ENCODE results near the gene SYDE2. TPM values are rescaled to one million over a fixed set of nuclear protein-coding genes. Genes with fewer than 3 reads are reported as not detected.

Gene SYDE2
- total RNA-seq, 1 donor from 2014 or later = 1.9 TPM

DNA sequence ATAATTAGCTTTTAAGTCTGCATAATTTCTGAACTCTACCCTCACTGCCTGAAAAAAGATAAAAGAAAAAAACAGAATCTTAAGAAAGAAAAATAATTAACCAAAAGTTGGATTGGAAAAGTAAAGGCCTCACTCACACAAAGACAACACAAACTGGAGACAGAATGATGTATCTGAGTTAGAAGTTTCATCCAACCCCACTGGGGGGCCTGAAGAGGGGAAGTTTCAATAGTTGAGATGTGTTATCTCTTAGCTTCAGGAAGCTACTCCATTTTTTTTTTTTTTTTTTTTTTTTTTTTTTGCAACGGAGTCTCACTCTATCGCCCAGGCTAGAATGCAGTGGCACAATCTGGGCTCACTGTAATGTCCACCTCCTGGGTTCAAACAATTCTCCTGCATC lies 19.9 kb downstream of the SYDE2 start:
- Mint-ChIP-seq H3K9me3 (no peaks in the 10 kb centered on the region), H3K27ac (no peak overlapping the region), H3K4me1 (ENCODE audit: low read depth) (peaks cover 13% of the 10 kb centered on the region), H3K36me3 (ENCODE audit: low read depth) (peaks cover 16% of the 10 kb centered on the region), H3K27me3 (ENCODE audit: low read depth) (peaks cover 3% of the 10 kb centered on the region), H3K4me3 (ENCODE audit: low read depth) (no peak overlapping the region)
- intact Hi-C loops (cut with micrococcal nuclease) = no loop called here
- DNase-seq (ENCODE audit: low spot score) = no peak

DNA sequence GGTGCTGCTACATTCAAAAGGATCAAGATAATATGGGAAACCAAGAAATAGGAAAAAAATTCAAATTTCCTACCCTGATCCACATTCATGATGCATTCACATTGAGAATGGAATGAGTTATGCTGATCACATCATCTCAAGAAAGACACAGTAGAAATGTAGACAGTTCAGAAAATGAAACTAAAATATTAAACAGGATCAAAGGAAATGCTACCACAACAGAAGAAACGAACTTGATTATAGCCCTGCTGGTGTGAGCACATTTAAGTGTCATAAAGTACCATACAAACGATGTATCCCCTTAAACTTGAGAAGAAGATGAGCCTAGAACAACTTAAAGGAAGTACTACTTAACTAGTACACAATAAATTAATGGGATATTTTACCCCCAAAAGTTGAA lies 21.3 kb downstream of the SYDE2 start:
- H3K4me1 Mint-ChIP-seq (ENCODE audit: low read depth) = peaks cover 13% of the 10 kb centered on the region
- H3K4me3 Mint-ChIP-seq (ENCODE audit: low read depth) = no peak overlapping the region
- no peaks in the 10 kb centered on the region for H3K9me3 Mint-ChIP-seq
- intact Hi-C loops (cut with micrococcal nuclease) = no loop called here
- H3K27me3 Mint-ChIP-seq (ENCODE audit: low read depth) = peaks cover 3% of the 10 kb centered on the region
- peaks cover 15% of the 10 kb centered on the region for H3K36me3 Mint-ChIP-seq (ENCODE audit: low read depth)
- H3K27ac Mint-ChIP-seq = no peak overlapping the region
- DNase-seq (ENCODE audit: low spot score) = no peak

GRCh38 chr1:85178396-85178795 lies 22.4 kb downstream of the SYDE2 start:
- H3K4me1 Mint-ChIP-seq (ENCODE audit: low read depth) = peaks cover 13% of the 10 kb centered on the region
- H3K27ac Mint-ChIP-seq = no peak overlapping the region
- peaks cover 12% of the 10 kb centered on the region for H3K36me3 Mint-ChIP-seq (ENCODE audit: low read depth)
- intact Hi-C loops (cut with micrococcal nuclease) = no loop called here
- H3K9me3 Mint-ChIP-seq = no peaks in the 10 kb centered on the region
- H3K4me3 Mint-ChIP-seq (ENCODE audit: low read depth) = no peak overlapping the region
- DNase-seq (ENCODE audit: low spot score) = no peak
- H3K27me3 Mint-ChIP-seq (ENCODE audit: low read depth) = no peaks in the 10 kb centered on the region

GRCh38 chr1:85174503-85174902 lies 26.3 kb downstream of the SYDE2 start:
- peaks cover 15% of the 10 kb centered on the region for H3K4me1 Mint-ChIP-seq (ENCODE audit: low read depth)
- intact Hi-C loops (cut with micrococcal nuclease) = no loop called here
- H3K4me3 Mint-ChIP-seq (ENCODE audit: low read depth) = no peak overlapping the region
- peaks cover 4% of the 10 kb centered on the region for H3K36me3 Mint-ChIP-seq (ENCODE audit: low read depth)
- no peaks in the 10 kb centered on the region for H3K9me3 Mint-ChIP-seq
- peaks cover 2% of the 10 kb centered on the region for H3K27me3 Mint-ChIP-seq (ENCODE audit: low read depth)
- no peak for DNase-seq (ENCODE audit: low spot score)
- no peak overlapping the region for H3K27ac Mint-ChIP-seq

DNA sequence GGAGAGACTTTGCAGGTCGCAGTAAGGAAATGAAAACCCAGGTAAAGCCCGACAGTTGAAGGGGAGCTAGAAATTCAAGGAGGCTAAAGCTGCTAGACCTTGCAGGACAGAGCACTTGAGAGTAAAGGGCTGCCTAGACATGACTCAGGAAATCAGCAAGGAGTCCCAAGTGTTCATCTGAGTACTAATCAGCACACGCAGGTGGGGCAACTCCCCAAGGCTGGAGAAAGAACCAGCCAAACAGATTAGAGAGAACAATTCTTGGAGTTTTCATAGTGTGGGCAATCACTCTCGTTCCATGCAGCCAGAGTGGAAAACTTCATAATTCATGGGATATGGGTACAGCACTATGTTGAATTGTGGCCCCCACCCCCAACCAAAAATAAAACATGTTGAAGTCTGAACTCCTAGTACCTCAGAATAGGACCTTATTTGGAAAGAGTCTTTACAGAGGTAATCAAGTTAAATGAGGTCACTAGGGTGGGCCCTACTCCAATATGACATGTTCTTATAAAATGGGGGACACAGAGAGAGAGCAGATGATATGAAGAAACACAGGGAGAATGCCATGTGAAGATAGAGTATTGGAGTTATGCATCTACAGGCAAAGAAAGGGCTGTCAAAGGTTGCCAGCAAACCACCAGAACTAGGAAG lies 28.0 kb downstream of the SYDE2 start:
- intact Hi-C loops (cut with micrococcal nuclease) = no loop called here
- DNase-seq (ENCODE audit: low spot score) = no peak
- peaks cover 3% of the 10 kb centered on the region for H3K27me3 Mint-ChIP-seq (ENCODE audit: low read depth)
- no peak overlapping the region for H3K27ac Mint-ChIP-seq
- H3K36me3 Mint-ChIP-seq (ENCODE audit: low read depth) = peaks cover 8% of the 10 kb centered on the region
- H3K4me3 Mint-ChIP-seq (ENCODE audit: low read depth) = no peak overlapping the region
- peaks cover 9% of the 10 kb centered on the region for H3K4me1 Mint-ChIP-seq (ENCODE audit: low read depth)
- H3K9me3 Mint-ChIP-seq = no peaks in the 10 kb centered on the region

DNA sequence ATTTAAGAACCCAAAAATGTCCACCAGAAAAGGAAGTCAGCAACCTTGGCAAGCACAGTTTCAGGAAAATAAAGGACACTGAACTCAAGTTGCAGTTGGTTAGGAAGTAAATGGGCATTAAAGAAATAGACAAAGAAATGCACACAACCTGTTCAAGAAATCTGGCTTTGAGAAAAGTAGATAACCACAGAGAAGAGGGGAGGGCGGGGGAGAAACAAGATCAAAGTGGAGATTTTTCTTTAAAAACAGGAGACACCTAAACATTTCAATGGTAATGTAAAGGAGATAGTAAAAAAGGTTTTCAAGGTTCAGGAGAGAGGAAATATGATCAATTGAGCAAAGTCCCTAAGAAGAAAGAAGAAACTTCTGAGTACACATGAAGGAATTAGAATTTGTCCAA lies 29.1 kb downstream of the SYDE2 start:
- DNase-seq (ENCODE audit: low spot score) = no peak
- intact Hi-C loops (cut with micrococcal nuclease) = no loop called here
- Mint-ChIP-seq H3K27me3 (ENCODE audit: low read depth) (peaks cover 3% of the 10 kb centered on the region), H3K36me3 (ENCODE audit: low read depth) (peaks cover 3% of the 10 kb centered on the region), H3K9me3 (no peaks in the 10 kb centered on the region), H3K4me1 (ENCODE audit: low read depth) (peaks cover 9% of the 10 kb centered on the region), H3K27ac (no peak overlapping the region), H3K4me3 (ENCODE audit: low read depth) (no peak overlapping the region)

DNA sequence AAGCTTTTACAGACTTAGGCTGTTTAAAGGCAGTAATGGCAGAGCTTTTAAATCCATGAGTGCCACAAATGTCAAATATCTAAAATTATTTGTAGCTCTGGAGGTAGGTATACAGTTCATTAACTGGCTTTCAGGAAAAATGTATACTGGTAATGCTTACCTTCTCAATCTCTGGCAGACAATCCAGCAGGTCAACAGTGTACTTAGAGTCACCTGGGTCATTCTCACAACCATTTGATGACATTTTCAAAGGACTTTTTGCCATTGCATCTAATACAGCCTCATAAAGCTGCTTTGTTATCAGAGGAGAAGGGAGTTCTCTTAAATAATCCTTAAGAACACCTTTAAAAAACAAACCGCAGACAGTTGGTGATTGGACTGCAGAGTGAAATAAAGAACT lies 31.9 kb downstream of the SYDE2 start:
- DNase-seq (ENCODE audit: low spot score) = no peak
- Mint-ChIP-seq H3K27me3 (ENCODE audit: low read depth) (peaks cover 3% of the 10 kb centered on the region), H3K27ac (no peak overlapping the region), H3K9me3 (no peaks in the 10 kb centered on the region), H3K4me3 (ENCODE audit: low read depth) (no peak overlapping the region), H3K4me1 (ENCODE audit: low read depth) (peaks cover 9% of the 10 kb centered on the region), H3K36me3 (ENCODE audit: low read depth) (peaks cover 3% of the 10 kb centered on the region)
- intact Hi-C loops (cut with micrococcal nuclease) = no loop called here

DNA sequence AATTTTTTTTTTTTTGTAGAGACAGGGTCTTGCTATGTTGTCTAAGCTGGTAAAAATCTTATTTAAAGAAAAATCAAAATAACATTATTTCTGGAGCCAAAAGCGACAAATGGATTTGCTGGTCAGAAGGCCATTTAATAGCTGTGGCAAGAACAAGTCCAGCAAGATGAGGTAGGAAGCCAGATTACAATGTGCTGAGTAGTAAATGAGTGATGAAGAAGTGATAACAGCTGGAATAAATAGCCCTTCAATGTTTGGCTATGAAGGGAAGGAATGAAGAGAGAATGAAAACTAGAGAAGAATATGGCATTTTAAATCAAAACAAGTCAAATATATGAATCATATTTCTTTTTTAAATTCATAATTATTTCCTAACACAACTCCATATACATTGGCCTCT lies 34.5 kb downstream of the SYDE2 start:
- no peak overlapping the region for H3K4me3 Mint-ChIP-seq (ENCODE audit: low read depth)
- H3K9me3 Mint-ChIP-seq = no peaks in the 10 kb centered on the region
- peaks cover 3% of the 10 kb centered on the region for H3K4me1 Mint-ChIP-seq (ENCODE audit: low read depth)
- H3K36me3 Mint-ChIP-seq (ENCODE audit: low read depth) = peaks cover 3% of the 10 kb centered on the region
- intact Hi-C loops (cut with micrococcal nuclease) = no loop called here
- DNase-seq (ENCODE audit: low spot score) = no peak
- H3K27me3 Mint-ChIP-seq (ENCODE audit: low read depth) = peaks cover 3% of the 10 kb centered on the region
- no peak overlapping the region for H3K27ac Mint-ChIP-seq

DNA sequence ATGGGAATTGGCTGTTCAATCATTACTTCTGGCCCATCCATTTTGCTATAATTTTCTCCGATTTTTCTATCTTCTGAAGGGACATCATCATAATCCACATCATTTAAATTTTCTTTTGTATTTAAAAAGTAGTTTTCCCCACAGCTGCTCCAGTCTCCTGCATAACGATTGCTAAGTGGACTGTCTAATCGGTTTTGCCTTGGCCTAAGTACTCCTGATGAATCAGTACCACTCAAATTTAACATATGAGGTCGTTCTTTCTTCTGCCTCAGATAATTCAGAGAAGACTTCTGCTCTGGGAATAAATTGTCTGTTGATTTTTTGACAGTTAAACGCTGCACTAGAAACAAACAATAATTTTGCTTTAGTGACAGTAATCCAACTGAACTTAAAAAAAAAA lies 41.9 kb downstream of the SYDE2 start:
- Mint-ChIP-seq H3K27ac (no peak overlapping the region), H3K27me3 (ENCODE audit: low read depth) (no peaks in the 10 kb centered on the region), H3K9me3 (no peaks in the 10 kb centered on the region), H3K36me3 (ENCODE audit: low read depth) (no peaks in the 10 kb centered on the region), H3K4me3 (ENCODE audit: low read depth) (no peak overlapping the region), H3K4me1 (ENCODE audit: low read depth) (no peaks in the 10 kb centered on the region)
- no peak for DNase-seq (ENCODE audit: low spot score)
- intact Hi-C loops (cut with micrococcal nuclease) = no loop called here

- DNase-seq (ENCODE audit: low spot score) = no peak
- peaks cover 8% of the 10 kb centered on the region for H3K4me1 Mint-ChIP-seq (ENCODE audit: low read depth)
- no peak overlapping the region for H3K27ac Mint-ChIP-seq
- intact Hi-C loops (cut with micrococcal nuclease) = no loop called here
- H3K9me3 Mint-ChIP-seq = no peaks in the 10 kb centered on the region
- no peaks in the 10 kb centered on the region for H3K36me3 Mint-ChIP-seq (ENCODE audit: low read depth)
- no peaks in the 10 kb centered on the region for H3K27me3 Mint-ChIP-seq (ENCODE audit: low read depth)
- H3K4me3 Mint-ChIP-seq (ENCODE audit: low read depth) = no peak overlapping the region
Measured at GRCh38 chr1:85157436-85157835, 43.4 kb downstream of the SYDE2 start.

- Mint-ChIP-seq H3K27me3 (ENCODE audit: low read depth) (no peaks in the 10 kb centered on the region), H3K4me3 (ENCODE audit: low read depth) (no peak overlapping the region), H3K4me1 (ENCODE audit: low read depth) (peaks cover 25% of the 10 kb centered on the region), H3K9me3 (no peaks in the 10 kb centered on the region), H3K27ac (no peak overlapping the region), H3K36me3 (ENCODE audit: low read depth) (no peaks in the 10 kb centered on the region)
- intact Hi-C loops (cut with micrococcal nuclease) = no loop called here
- no peak for DNase-seq (ENCODE audit: low spot score)
Measured at GRCh38 chr1:85153149-85153891, 47.5 kb downstream of the SYDE2 start.

DNA sequence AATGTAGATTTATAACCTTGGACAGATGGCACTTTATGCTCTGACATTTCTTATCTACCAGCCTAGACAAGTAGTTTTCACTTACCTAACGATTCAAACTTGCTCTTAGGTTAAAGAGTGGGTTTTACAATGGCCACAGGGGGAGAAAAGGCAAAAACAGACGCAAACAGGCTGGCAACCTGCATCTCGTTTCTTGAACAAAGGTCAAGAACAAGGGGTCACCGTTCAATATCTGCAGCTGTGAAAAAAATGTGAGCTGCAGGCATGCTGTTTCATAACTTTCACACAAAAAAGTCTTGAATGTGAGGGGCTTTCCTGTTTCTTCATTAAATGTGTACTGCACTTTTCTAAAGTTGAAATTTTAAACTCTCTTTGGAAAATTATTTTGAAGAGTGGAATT lies 49.4 kb downstream of the SYDE2 start:
- DNase-seq (ENCODE audit: low spot score) = no peak
- H3K27me3 Mint-ChIP-seq (ENCODE audit: low read depth) = no peaks in the 10 kb centered on the region
- peaks cover 37% of the 10 kb centered on the region for H3K4me1 Mint-ChIP-seq (ENCODE audit: low read depth)
- H3K9me3 Mint-ChIP-seq = no peaks in the 10 kb centered on the region
- no peaks in the 10 kb centered on the region for H3K36me3 Mint-ChIP-seq (ENCODE audit: low read depth)
- intact Hi-C loops (cut with micrococcal nuclease) = no loop called here
- H3K4me3 Mint-ChIP-seq (ENCODE audit: low read depth) = no peak overlapping the region
- H3K27ac Mint-ChIP-seq = no peak overlapping the region

GRCh38 chr1:85149805-85150204 lies 51.0 kb downstream of the SYDE2 start:
- Mint-ChIP-seq H3K36me3 (ENCODE audit: low read depth) (no peaks in the 10 kb centered on the region), H3K9me3 (no peaks in the 10 kb centered on the region), H3K27me3 (ENCODE audit: low read depth) (no peaks in the 10 kb centered on the region), H3K4me3 (ENCODE audit: low read depth) (no peak overlapping the region), H3K27ac (peak overlapping the region; percentile 67), H3K4me1 (ENCODE audit: low read depth) (peaks cover 41% of the 10 kb centered on the region)
- DNase-seq (ENCODE audit: low spot score) = no peak
- intact Hi-C loops (cut with micrococcal nuclease) = loop anchor here (5.0 kb wide), 1 partner anchor 52 kb away; the partner anchor contains the start of gene SYDE2
